Measurements from ENCODE around the gene ACSS1.

DNA sequence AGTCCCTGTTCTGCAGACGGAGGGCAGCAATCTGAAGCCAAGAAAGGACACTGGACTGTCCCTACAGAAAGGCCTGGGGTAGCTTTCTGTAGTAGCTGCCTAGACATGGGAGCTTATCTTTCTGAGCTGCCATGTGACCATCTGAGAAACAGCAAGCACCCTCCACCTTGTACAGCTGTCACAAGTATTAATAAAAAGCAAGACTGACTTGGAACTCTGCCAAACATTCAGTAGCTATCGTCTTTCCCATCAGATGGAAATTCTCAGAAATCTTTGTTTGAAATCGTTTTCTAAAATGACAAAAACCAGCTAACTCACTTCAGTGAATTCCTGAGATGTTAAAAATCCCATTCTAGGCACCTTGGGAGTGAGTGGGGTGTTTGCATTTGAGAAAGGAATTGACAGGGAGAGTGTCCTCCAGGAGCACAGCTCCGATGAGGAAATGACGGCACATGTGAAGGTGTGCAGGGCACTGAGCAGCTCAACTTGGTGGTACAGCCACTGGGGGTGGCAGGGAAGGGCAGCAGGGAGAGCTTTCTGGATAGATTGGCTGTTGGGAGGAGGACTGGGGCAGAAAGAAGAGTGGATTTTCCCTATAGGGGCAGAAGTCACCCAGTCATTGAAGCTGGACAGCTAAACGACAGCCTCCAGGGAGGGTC is 24.5 kb downstream of the ACSS1 start:
- TF ChIP-seq EP300 (IDR thresholded peaks at IDR 0.05): no peak
- TF ChIP-seq, protein P1, sequence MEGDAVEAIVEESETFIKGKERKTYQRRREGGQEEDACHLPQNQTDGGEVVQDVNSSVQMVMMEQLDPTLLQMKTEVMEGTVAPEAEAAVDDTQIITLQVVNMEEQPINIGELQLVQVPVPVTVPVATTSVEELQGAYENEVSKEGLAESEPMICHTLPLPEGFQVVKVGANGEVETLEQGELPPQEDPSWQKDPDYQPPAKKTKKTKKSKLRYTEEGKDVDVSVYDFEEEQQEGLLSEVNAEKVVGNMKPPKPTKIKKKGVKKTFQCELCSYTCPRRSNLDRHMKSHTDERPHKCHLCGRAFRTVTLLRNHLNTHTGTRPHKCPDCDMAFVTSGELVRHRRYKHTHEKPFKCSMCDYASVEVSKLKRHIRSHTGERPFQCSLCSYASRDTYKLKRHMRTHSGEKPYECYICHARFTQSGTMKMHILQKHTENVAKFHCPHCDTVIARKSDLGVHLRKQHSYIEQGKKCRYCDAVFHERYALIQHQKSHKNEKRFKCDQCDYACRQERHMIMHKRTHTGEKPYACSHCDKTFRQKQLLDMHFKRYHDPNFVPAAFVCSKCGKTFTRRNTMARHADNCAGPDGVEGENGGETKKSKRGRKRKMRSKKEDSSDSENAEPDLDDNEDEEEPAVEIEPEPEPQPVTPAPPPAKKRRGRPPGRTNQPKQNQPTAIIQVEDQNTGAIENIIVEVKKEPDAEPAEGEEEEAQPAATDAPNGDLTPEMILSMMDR (IDR thresholded peaks at IDR 0.05): no peak

All from stomach (tissue), 4 donors.